Measurements from ENCODE around the gene CD180.

- TF ChIP-seq CTCF (IDR thresholded peaks at IDR 0.05) = no peak
- no peak for TF ChIP-seq POLR2A (IDR thresholded peaks at IDR 0.05)
Observed at GRCh38 chr5:67161767-67162166, 34.8 kb downstream of the CD180 start.
